ENCODE data around the gene CCDC182.

The CCDC182 gene

GRCh38 chr17:57697891-57698711 is 47.0 kb downstream of the CCDC182 start:
- H3K27ac Mint-ChIP-seq: no peak overlapping the region
- H3K4me3 Mint-ChIP-seq: no peak overlapping the region
- peaks cover 3% of the 10 kb centered on the region for H3K27me3 Mint-ChIP-seq (ENCODE audit: low read depth, poor library complexity)
- DNase-seq: no peak
- TF ChIP-seq CTCF (IDR thresholded peaks at IDR 0.05): no peak
- H3K9me3 Mint-ChIP-seq: peaks cover 25% of the 10 kb centered on the region
- H3K36me3 Mint-ChIP-seq (ENCODE audit: low read depth): peaks cover 24% of the 10 kb centered on the region
- peaks cover 25% of the 10 kb centered on the region for H3K4me1 Mint-ChIP-seq

GRCh38 chr17:57697197-57697596 is 47.9 kb downstream of the CCDC182 start:
- H3K4me3 Mint-ChIP-seq: no peak overlapping the region
- peaks cover 3% of the 10 kb centered on the region for H3K27me3 Mint-ChIP-seq (ENCODE audit: low read depth, poor library complexity)
- H3K27ac Mint-ChIP-seq: no peak overlapping the region
- no peak for DNase-seq
- H3K4me1 Mint-ChIP-seq: peaks cover 25% of the 10 kb centered on the region
- no peak for TF ChIP-seq CTCF (IDR thresholded peaks at IDR 0.05)
- H3K36me3 Mint-ChIP-seq (ENCODE audit: low read depth): peaks cover 32% of the 10 kb centered on the region
- peaks cover 33% of the 10 kb centered on the region for H3K9me3 Mint-ChIP-seq

- no peak overlapping the region for H3K4me3 Mint-ChIP-seq
- H3K27ac Mint-ChIP-seq: no peak overlapping the region
- DNase-seq: no peak
- peaks cover 3% of the 10 kb centered on the region for H3K27me3 Mint-ChIP-seq (ENCODE audit: low read depth, poor library complexity)
- H3K4me1 Mint-ChIP-seq: peaks cover 19% of the 10 kb centered on the region
- no peak for TF ChIP-seq CTCF (IDR thresholded peaks at IDR 0.05)
- H3K9me3 Mint-ChIP-seq: peaks cover 41% of the 10 kb centered on the region
- peaks cover 34% of the 10 kb centered on the region for H3K36me3 Mint-ChIP-seq (ENCODE audit: low read depth)
Measured at GRCh38 chr17:57696050-57696449, 49.0 kb downstream of the CCDC182 start.

Measured in nephron progenitor cell (in vitro differentiated cells).